Measurements from ENCODE around the gene SLC7A11. TPM values are rescaled to one million over a fixed set of nuclear protein-coding genes. Genes with fewer than 3 reads are reported as not detected.

SLC7A11 gene
- total and polyA plus RNA-seq, 2 experiments from 2014 or later = 5.1 to 24.3 TPM

DNA sequence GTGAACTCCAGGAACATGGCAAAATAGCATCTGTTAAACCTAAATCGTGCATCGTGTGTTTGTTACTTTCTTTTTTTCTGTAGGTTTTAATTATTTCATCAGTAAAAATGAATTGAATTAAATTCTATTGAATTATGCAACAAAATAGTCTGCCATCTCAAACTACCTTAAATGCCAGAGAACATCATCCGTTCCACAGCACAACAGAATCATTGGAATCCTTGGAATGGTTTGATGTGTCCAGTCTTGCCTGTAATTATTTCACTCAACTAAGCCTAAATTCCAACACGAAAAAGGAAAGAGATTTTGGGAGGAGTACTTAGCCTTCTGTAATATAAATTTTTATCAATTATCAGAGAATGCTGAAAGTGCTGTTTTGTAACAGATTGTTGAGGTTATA, 17.1 kb upstream of the SLC7A11 start:
- no peaks in the 10 kb centered on the region for H3K79me2 ChIP-seq
- DNase-seq (ENCODE audit: low spot score) = no peak
- H3K9me3 ChIP-seq (ENCODE audit: low read depth) = no peaks in the 10 kb centered on the region
- peaks cover 7% of the 10 kb centered on the region for H3K4me1 ChIP-seq (ENCODE audit: insufficient read depth)
- no peaks in the 10 kb centered on the region for H3K36me3 ChIP-seq (replicated peaks; ENCODE audit: insufficient read depth, low read depth)
- H3K9me2 ChIP-seq (replicated peaks; ENCODE audit: insufficient read depth) = no peaks in the 10 kb centered on the region
- H3K27me3 ChIP-seq = no peaks in the 10 kb centered on the region
- no peak overlapping the region for H2AFZ ChIP-seq
- no peak overlapping the region for H3K27ac ChIP-seq
- TF ChIP-seq EZH2phosphoT487 (IDR thresholded peaks at IDR 0.05; ENCODE audit: low read depth, severe bottlenecking, unreplicated experiment) (no peak), CTCF (IDR thresholded peaks at IDR 0.05; ENCODE audit: poor library complexity) (no peak)
- 78% methylated on average over 4 of the region's 4 CpGs for WGBS (ENCODE audit: low lambda C conversion rate, missing lambda C conversion rate)
- no peaks in the 10 kb centered on the region for H4K20me1 ChIP-seq (ENCODE audit: insufficient read depth, poor library complexity, severe bottlenecking)
- H3K4me3 ChIP-seq = no peak overlapping the region
- H3K4me2 ChIP-seq = no peak overlapping the region

DNA sequence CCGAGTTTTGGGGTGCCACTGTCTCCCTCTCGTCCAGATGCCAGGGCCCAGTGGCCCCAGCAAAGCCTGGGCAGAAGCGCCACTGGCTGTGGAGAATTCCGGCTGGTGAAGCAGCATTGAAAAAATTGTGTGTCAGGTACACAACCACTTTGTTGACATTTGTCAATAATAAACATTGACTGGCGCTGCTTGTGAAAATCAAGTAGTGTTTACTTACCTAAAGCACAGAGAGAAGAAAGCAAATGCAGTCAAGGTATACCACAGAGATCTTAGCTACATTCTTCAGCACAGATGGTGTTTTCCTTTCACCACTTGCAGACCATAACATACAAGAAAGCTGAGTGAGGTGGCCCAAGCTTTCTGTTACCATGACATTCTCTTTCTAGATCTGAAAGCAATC, 14.5 kb upstream of the SLC7A11 start:
- no peak for TF ChIP-seq CTCF (IDR thresholded peaks at IDR 0.05; ENCODE audit: poor library complexity)
- TF ChIP-seq EZH2 (IDR thresholded peaks at IDR 0.05; ENCODE audit: borderline replicate concordance) = no peak
- no peak for TF ChIP-seq EZH2phosphoT487 (IDR thresholded peaks at IDR 0.05; ENCODE audit: low read depth, severe bottlenecking, unreplicated experiment)
- Histone ChIP-seq H3K4me3 (no peak overlapping the region), H3K27me3 (no peaks in the 10 kb centered on the region), H3K4me2 (no peak overlapping the region), H3K79me2 (no peaks in the 10 kb centered on the region), H3K36me3 (replicated peaks; ENCODE audit: insufficient read depth, low read depth) (no peaks in the 10 kb centered on the region), H3K27ac (no peak overlapping the region), H4K20me1 (ENCODE audit: insufficient read depth, poor library complexity, severe bottlenecking) (no peaks in the 10 kb centered on the region), H3K9me2 (replicated peaks; ENCODE audit: insufficient read depth) (no peaks in the 10 kb centered on the region), H3K4me1 (ENCODE audit: insufficient read depth) (no peaks in the 10 kb centered on the region), H3K9me3 (ENCODE audit: low read depth) (no peaks in the 10 kb centered on the region), H2AFZ (no peak overlapping the region)
- WGBS (ENCODE audit: low lambda C conversion rate, missing lambda C conversion rate) = 88% methylated on average over 5 of the region's 5 CpGs
- DNase-seq (ENCODE audit: low spot score) = no peak

DNA sequence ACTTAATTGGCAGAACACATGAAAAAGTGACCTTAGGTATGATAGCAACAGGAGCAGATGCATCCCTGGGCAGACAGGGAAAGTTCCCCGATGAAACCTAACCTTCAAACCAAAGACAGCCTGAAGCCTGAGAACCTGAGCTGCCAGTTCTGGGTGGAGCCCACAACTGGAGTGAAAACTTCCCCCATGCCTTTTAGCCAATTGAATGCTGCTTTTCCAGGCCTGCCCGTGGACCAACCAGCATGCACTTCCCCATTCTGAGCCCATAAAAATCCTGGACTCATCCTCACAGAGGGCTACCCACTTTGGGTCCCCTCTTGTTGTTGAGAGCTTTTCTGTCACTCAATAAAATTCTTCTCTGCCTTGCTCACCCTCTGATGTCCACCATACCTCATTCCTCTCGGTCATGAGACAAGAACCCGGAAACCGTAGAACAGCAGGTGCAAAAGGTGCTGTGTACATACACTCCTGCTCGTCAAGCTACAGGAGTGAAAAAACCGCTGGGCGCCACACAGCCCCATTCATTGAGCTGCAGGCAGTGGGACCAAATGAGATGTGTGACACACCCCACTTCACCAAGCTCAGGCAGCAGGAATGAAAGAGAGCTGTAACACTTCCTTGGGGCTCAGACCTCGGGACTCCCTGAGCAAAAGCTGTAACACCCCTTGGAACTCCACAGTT, 13.9 kb upstream of the SLC7A11 start:
- TF ChIP-seq EZH2phosphoT487 (IDR thresholded peaks at IDR 0.05; ENCODE audit: low read depth, severe bottlenecking, unreplicated experiment) = no peak
- no peak for TF ChIP-seq CTCF (IDR thresholded peaks at IDR 0.05; ENCODE audit: poor library complexity)
- no peak for TF ChIP-seq EZH2 (IDR thresholded peaks at IDR 0.05; ENCODE audit: borderline replicate concordance)
- Histone ChIP-seq H3K27me3 (no peaks in the 10 kb centered on the region), H3K27ac (no peak overlapping the region), H3K36me3 (replicated peaks; ENCODE audit: insufficient read depth, low read depth) (no peaks in the 10 kb centered on the region), H3K9me3 (ENCODE audit: low read depth) (no peaks in the 10 kb centered on the region), H3K79me2 (no peaks in the 10 kb centered on the region), H3K4me2 (no peak overlapping the region), H2AFZ (no peak overlapping the region), H3K9me2 (replicated peaks; ENCODE audit: insufficient read depth) (no peaks in the 10 kb centered on the region), H4K20me1 (ENCODE audit: insufficient read depth, poor library complexity, severe bottlenecking) (no peaks in the 10 kb centered on the region), H3K4me1 (ENCODE audit: insufficient read depth) (no peaks in the 10 kb centered on the region), H3K4me3 (no peak overlapping the region)
- WGBS (ENCODE audit: low lambda C conversion rate, missing lambda C conversion rate) = 88% methylated on average over 9 of the region's 9 CpGs
- peak; percentile 14 for DNase-seq (ENCODE audit: low spot score)
